Ureter (tissue), 1 donor: ENCODE measurements around the gene NCL. TPM values are rescaled to one million over a fixed set of nuclear protein-coding genes. Genes with fewer than 3 reads are reported as not detected.
"Not testable (repeated sequence)": the region's sequence is repeated elsewhere in the genome, so short reads cannot be mapped to it uniquely, and the experiment has no call there.

ENCODE experiments used
- DNase-seq: peaks from one replicate; pipeline ENCODE4 v3.0.0-alpha.2; 2020; ENCODE audit warnings: low spot score
- total RNA-seq: library from RNA; stranded (reverse); gene quantifications from one replicate; pipeline ENCODE4 v1.2.4, GENCODE V29; 2023
- donor health status: DM: yes; HTN: yes; CAD: no.

The NCL gene
- total RNA-seq, 1 donor from 2014 or later = 566 TPM

DNA sequence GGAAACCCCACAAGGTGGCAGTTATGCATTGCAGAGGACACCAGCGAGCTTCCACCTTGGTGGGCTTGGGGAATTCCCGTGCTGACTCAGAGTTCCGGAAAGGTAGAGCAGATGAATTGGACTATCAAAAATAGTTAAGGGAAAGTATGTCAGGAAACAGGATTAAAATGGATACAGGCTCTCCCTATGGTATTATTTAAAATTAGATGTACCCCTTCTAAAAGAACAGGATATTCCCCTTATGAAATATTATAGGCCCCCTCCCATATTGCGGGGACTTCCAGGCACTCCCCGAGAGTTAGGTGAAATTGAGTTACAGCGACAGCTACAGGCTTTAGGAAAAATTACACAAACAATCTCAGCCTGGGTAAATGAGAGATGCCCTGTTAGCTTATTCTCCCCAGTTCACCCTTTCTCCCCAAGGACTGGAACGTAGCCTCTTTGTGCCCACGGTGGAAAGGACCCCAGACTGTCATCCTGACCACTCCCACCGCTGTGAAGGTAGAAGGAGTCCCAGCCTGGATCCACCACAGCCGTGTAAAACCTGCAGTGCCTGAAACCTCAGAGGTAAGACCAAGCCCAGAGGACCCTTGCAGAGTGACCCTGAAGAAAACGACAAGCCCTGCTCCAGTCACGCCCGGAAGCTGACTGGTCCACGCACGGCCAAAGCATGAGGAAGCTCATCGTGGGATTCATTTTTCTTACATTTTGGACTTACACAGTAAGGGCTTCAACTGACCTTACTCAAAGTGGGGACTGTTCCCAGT lies 58.5 kb downstream of the NCL start:
- DNase-seq = not testable (repeated sequence)

DNA sequence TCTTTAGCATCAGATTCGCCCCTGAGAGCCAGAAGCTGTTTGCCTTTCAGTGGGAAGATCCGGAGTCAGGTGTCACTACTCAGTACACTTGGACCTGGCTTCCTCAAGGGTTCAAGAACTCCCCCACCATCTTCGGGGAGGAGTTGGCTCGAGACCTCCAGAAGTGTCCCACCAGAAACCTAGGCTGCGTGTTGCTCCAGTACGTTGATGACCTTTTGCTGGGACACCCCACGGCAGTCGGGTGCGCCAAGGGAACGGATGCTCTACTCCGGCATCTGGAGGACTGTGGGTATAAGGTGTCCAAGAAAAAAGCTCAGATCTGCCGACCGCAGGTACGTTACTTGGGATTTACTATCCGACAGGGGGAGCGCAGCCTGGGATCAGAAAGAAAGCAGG lies 60.1 kb downstream of the NCL start:
- not testable (repeated sequence) for DNase-seq

Other genes starting within 250 kb of the NCL start
- 2.2 TPM for gene B3GNT7, start 68.8 kb downstream of the NCL start, total RNA-seq
- 2.0 TPM for gene NMUR1, start 66.0 kb upstream of the NCL start, total RNA-seq
- not detected for gene TEX44, start 128.4 kb upstream of the NCL start, total RNA-seq
- gene PTMA, start 244.0 kb upstream of the NCL start, total RNA-seq = 1,016 TPM